NCI-H1694 (cell line): Measurements from ENCODE around the gene C3orf22.

Experiments used
- DNase-seq: peaks from one replicate; lab custom pipeline; 2025; lab: John Stamatoyannopoulos, UW

C3orf22 gene

DNA sequence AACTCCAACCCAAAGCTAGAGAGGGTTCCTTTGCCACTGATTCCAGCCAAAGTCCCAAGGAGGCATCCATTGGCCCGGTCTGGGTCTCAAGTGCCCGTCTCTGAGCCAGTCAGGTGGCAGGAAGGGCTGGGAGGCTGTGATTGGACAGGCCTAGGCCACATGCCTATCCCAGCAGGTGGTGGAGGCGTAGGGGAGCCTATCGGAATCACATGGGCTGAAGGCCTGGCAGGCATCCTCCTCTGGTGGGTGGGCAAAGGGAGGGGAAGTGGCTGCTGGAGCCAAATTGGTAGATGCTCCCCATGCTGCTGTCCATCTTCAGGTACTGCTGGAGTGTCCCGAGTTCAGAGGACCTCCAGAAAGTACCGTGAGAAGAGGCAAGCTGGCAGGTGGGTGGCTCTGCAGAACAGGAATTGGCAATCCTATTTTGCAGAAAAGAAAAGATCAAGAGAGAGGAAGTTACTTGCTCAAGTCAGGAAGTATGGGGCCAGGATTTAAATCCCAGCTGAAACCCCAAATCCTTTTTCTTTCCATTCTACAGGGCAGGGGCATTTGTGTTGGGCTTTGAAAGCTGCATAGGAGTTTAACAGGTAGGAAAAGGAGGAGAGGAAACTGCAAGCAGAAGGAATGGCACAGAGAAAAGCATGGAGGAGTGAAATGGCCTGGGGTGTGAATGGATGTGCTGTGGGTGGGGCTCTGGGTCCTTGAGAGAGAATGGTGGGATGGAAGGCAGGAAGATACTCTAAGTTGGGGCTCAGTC lies 31.1 kb downstream of the C3orf22 start:
- no peak for DNase-seq

DNA sequence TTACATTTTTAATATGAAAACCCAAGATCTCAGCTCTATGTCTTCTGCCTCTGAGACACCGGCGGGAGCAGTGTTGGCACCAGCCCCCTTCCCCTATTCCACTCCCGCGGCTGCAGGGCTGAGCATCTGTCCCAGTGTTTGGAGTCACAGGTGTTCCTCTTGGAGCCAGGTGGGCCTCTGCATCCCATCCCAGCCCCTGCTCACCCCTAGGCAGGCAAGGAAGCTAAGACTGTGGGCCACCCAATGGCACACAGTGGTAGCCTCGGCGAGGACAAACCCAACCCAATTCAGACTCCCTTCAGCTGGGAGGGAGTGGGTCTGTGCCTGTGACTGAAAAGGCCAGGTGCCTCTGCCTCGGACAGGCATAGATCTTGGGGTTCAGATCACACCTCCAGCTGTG lies 31.7 kb downstream of the C3orf22 start:
- DNase-seq = no peak

DNA sequence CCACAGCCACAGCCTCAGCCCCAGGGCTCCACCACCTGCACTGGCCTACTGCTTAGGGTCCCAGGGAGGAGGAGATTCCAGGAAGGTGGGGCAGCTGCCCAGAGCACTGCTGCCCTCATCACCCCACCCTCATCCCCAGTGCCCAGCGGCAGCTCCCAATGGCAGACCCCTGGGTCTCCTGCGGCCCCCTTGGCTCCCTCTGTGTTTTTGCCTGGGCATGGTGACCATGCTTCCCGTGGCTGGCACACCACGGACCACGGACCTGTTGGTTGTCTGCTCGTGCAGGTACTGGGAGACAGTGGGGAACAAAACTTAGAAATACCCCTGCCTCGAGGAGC lies 32.1 kb downstream of the C3orf22 start:
- no peak for DNase-seq

DNA sequence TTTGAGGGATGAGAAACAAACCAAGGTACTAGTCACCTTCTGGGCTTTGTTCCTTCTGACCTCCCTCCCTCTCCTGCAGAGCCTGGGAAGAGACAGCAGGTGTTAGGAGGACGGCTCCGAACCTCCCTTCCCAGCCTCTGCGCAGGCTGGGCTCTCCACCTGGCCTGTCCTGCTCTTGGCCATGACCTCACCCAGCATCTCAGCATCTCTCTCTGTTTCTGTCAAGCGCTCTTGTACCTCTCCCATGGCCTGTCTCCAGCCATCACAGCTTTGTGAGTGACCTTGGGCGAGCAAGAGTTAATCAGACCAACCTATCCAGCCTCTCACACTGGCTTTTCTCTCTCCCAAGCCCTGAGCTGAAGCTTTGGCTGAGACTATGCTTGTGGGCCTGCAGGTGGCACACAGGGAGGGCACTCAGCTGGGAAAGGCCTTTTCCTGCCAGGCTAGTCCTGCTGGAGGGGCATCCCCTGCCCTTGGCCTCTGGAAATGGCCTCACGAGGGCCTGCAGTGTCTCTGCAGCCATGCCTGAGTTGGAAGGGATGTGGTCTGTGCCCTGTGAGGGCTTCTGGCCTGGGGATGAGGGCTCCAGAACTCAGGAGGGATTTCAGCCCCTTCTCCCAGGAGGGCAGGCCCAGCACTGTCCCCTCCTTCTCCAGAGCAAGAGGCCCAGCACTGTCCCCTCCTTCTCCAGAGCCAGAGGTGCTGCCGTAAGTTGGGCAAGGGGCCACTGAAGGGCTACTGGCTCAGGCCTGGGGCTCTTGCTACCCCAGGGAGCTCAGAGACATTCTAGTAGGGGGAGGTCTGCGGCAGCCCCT lies 32.7 kb downstream of the C3orf22 start:
- no peak for DNase-seq

DNA sequence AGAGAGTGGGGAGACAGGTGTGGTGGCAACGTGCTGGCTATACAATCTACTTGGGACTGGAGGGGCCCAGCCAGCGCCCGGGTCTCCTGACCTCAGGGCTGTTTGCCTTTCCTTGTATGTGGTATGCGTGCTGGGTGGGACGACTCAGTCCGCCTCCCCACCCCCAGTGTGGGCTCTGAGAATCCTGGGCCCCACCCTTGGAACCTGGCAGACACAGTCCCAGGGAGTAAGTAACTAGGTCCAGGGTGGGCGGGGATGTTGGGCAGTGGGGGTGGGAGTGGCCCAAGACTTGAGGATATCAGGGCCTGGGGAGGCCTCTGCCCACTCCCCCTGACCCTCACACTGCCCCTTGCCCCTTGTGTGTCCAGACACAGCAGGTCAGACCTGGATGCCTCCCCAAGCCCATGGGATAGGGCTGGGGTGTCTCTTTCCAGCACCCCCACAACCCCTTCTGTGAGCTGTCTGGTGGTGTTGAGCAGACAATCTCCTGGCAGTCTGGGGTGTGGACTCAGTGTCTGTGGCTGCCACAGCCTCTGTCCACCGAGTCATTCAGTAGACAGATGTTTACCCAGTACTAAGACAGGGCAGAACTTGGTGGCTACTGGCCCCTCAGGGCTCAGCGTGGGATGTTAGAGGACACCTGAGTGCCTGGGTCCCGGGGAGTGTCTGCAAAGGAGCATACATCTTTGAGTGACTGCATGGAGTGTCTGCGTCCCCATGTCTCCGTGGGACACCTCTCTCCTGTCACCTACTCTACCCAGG lies 33.5 kb downstream of the C3orf22 start:
- DNase-seq = no peak

DNA sequence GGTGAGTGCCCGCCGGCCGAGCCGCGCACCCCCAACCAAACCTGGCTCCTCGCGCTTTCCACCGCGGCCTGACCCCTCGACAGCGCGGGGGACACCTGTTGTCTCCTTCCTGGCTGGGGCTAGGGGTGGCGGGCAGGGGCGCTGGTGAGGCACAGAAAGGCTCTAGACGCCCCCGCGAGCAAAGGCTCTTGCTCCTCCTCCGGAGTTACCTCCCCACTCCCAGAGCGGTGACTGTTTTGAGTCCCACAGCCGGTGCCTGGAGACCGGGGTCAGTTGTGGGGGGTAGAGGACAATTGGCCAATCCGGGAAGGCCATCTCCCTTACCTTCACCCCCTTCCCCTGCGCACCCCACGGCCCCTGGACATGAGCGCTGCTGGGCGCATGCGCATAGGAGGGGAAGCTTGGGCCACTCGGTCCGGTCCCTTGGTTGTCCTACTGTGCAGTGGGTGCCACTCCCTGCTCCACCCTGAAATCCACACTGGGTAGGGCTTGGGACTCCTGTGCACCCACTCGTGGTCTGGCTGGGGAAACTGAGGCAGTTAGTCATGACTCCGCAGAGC lies 34.2 kb downstream of the C3orf22 start:
- no peak for DNase-seq

DNA sequence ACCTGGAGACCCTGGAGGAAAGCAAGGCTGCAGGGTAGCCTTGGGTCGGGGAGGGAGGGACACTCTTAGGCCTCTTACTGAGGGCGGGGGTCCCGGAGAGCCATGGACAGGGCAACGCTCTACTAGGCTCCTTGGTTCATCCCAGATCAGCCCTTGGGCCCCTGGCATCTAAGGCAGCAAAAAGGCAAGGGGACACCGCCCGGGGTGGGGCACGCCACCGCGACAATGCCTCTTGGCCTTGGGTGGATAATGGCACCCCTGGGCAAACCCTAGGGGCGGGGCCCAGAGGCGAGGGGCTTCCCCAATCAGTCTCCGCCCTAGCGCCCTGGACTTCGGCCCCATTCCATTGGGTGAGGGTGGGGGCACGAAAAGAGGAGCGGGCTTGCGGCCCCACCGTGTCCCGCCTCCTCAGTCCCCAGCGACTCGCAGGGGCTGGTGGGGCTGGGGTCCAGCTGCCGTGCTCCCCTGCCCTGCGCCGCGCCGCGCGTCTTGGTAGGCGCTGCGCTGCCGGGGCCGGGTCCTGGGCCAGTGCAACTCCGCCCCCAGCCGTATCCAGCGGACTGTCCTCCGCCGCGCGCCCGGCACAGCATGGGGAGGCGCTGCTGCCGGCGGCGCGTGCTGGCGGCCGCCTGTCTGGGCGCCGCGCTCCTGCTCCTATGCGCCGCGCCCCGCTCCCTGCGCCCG lies 34.8 kb downstream of the C3orf22 start, which contains the start of gene CHST13:
TSS of gene CHST13 (plus strand) at position 411 of the 684 bp plus-strand sequence. CDS start at position 589, 178 bp downstream.
- DNase-seq = no peak

DNA sequence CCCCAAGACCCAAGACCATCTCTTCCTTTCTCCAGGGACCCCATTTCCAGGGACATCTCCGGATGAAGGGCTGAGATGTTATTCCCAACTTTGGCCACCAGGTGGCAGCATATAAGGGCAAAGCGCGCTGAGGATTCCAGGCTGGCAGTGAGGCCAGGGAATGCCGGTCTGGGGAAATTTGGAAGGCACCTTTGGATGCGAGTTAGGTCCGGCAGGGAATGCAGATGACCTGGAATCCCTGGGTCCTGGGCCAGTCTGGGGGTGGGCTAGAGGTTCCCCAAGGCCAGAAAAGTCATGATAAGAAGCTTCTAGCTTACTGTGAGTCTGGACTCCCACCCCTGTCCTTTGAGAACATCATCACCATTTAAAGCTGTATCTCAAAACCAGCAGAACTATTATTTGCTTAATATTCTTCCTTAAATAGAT lies 36.4 kb downstream of the C3orf22 start:
- DNase-seq = peak; percentile 76

DNA sequence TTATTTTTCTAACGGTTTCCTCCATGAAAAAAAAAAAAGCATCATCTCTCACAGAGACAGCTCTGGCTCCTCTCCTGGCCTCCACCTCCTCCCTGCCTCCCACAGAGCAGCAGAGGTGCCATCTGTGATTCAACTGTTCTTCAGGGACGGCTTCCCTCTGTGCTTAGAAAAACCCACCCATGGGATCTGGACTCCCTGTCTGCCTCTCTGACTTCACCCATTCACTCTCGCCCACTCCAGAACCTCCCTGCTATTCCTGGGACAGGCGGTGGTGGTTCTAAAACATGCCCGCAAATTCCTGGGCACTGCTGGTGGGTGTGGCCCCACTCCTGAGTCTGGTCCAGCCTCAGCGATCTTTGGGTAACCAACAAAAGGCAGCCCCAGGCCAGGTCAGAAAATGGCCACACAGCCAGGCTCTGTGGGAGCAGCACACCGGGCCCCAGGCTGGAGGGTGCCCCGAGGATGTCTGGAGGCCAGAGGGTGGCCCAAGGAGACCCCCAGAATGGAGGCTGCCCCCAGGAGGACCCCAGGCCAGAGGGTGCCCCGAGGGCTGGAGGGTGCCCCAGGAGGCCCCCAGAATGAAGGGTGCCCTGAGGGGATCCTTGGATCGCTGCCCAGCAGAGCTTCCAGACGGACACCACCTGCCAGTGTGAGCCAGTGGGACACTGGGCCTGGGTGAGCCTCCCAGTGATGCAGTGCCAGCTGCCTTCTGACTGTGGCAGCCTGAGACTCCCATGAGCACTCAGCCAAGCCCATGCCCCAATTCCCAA lies 37.4 kb downstream of the C3orf22 start:
- DNase-seq = peak; percentile 24

DNA sequence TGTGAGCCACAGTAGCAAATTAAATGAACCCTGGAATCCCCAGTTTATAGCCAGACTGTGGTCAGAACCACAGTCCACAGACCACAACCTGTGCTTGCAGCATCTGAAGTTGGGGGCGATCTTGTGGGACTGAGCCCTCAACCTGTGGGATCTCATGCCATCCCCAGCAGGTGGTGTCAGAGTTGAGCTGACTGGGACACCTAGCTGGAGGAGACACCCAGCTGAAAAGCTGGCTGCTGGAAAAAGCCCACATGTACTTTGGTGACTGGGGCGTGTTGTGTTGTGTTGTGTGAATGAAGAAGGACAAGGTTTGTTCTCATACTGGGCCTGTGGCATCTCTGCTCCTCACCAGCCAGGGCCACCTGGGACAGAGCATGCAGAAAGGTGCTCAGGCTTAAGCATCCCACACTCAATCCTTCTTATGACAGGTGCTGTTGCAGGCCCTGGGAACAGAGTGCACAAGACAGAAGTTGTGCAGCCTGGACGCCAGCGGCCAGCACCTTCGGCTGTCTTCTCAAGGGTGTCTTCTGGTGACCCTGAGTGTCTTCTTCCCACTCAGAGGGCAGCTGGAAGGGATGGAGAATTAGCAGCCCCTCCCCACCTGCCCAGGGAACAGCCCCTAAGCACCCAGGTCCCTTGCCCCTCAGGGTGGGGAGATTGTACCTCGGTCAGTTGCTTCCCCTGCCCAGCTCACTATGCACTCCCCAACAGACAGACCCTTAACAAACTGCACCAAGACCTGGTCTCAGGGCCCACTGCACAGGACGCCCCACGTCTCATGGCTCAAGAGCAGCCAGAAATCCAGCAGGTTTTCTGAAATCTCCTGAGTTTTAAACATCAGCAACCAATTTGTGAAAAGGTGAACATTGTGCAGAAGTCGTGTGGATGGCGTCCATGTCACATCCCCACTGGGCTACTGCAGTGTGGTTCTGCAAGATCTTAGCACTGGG lies 39.0 kb downstream of the C3orf22 start:
- no peak for DNase-seq

DNA sequence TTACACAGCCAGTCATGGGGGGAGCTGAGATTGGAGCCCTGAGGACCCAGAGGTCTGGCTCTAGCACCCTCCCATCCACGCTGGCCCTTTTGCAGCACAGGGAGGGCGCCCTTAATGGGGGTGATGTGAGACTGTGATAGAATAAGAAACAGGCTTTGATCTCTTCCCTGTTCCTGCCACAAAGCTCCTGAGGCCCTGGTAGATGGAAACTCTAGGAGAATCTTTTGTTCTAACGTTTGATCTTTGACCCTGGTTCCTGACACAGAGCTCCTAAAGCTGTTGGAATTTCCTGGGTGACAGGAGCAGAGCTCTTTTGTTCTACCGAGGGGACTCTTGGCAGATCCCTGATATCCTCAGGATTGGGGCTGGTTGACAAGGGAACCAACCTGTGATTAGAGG lies 40.0 kb downstream of the C3orf22 start:
- no peak for DNase-seq

DNA sequence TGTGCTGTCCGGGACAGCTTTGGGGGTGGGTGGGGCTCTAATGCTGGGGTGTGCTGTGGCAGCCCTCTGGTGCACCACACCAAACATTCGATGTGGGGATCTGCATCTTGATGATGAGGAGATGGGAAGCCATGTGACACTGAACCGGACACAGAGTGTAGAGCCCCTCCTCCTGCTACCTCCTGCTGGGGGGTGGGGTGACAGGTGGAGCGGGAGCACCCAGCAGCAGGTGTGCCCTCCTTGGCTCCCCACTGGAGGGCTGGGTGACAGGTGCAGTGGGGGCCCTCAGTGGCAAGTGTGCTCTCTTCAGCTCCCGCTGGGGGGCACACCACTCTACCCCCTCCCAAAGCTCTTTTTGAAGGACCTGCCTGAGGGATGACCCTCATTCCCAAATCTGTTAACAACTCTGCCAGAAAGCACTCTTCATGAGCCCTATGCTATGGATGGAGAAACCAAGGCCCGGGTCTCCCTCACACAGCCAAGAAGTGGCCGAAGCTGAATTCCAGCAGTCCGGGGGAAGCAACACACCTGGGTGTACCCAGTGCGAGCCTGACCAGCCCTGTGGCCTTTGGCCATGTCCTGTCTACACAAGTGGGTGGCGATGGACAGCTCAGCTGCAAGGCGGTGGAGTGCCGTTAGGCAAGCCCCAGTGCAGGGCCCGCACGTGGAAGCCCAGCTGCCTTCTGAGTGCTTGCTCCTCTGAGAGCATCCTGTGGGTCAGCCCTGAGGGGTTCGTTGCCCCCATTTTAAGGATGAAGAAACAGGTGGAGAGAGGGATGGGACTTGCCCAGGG lies 40.5 kb downstream of the C3orf22 start:
- DNase-seq = no peak

DNA sequence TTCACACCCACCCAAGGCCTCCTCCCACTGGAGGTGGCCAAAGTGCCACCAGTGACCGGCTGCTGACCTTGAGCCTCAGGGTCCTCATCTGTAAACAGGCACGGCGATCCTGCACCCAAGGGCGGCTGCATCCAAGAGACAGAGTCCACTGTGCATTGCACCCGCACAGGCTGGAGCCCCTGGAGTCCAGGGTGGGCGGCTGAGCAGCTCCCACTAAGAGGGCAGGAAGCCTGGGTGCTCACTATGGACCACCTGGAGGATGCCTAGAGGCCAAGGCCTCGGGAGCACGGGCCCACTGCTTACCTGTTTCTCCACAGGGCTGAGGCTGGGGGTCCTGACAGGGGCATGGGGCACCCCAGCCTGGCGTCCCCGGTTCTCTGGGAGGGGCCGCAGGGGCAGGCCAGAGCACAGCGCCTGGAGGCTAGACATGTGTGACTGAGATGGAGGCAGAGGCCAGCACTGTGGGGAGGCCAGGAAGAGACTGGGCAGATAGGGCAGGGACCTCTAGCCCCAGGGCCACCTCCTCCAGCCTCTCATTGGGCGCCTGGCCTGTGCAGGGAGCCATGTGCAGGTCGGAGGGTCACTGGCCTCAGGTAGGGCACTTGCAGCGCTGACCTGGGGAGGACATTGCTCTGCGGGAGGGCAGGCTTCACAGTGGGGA lies 41.3 kb downstream of the C3orf22 start, which contains the start of gene UROC1:
TSS of gene UROC1 (minus strand) at position 483 of the 661 bp plus-strand sequence. CDS start at position 429, 54 bp downstream.
- no peak for DNase-seq

DNA sequence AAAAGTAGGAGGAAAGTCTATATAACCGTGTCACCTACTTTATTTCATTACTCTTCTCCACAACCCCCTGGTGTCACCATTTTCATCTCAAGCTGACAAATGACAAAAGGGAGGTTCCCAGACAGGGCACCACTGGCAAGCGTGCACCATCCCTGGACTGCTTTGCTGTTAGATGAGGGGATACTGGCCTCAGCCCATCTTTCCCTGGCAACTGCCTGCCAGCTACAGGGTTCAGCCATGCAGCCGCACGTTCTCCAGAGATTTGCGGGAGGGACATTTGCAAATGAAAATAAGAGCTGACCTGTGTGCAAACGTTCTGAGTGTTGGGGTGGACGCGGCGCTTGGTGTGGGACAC lies 41.8 kb downstream of the C3orf22 start:
- DNase-seq = no peak

DNA sequence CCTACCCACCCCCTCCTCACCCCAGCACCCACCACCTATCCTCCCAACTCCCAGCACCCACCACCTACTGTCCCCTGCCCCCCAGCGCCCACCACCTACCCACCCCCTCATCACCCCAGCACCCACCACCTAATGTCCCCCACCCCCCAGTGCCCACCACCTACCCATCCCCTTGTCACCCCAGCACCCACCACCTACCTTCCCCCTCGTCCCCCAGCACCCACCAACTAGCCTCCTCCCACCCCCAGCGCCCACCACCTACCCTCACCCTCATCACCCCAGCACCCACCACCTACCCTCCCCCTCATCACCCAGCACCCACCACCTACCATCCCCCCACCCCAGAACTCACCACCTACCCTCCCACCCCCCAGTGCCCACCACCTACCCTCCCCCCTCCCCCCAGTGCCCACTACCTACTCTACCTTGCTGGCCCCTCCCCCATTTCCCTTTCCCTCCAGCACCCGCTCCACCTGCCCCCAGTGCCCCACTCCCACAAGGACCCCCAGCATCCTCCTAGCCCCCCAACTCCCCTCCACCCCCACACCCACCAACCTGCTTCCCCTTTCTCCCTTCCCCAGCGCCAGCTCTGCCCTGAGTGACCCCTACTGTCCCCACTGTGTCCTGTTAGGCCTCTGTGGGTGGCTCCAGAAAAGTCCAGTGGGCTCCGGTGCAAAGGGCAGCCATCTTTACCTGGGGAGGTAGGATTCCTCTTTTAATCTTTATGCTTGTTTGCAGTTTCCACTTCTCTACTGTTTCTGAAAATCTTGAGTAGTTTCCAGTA lies 42.4 kb downstream of the C3orf22 start:
- no peak for DNase-seq

DNA sequence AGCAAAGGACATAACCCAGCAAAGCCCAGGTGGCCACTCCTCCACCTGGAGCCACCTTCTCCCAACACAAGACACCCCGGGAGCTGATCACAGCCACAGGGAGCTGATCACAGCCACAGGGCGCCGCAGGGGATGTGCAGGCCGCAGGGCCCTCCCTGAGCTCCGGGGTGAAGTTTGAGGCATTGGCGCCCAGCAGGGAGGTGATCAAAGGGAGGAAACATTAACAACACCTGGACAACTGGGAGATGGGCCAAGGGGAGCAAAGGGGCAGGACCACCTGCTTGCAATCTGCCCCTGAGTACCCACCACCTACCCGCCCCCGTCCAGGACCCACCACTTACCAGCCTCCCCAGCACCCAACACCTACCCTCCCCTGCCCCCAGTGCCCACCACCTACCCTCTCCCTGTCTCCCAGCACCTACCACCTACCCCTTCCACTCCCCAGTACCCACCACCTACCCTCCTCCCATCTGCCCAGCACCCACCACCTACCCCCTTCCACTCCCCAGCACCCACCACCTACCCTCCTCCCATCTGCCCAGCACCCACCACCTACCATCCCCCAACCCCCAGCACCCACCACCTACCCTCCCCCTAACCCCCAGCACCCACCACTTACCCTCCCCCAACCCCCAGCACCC lies 43.5 kb downstream of the C3orf22 start:
- no peak for DNase-seq

DNA sequence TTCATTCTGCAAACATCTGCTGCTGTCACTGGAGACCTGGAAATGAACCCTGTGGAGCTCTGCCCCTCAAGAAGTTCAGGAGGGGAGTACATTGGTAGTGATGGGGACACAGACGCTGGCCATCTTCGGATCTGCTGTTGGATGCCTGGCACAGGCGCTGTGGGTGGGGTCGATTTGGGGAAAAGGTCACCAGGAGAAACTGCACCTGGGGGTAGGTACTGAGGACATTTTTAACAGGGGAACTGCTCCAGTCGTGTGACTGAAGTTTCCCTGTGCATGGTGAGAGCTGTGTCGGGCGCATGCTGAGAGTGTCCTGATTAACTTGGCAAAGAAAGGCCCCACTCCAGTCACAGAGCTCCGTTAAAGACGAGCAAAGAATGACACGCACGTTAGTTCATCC lies 44.6 kb downstream of the C3orf22 start:
- no peak for DNase-seq
